Keratinocyte (primary cell): ENCODE results near the gene TOMM40. TPM values are rescaled to one million over a fixed set of nuclear protein-coding genes. Genes with fewer than 3 reads are reported as not detected.

Experiments used
- DNase-seq: peaks from one replicate; pipeline ENCODE4 v3.0.0-alpha.2; 2011; ENCODE audit warnings: low read depth, missing footprints, low spot score
- FAIRE-seq: peaks from 2 replicates; lab custom pipeline; 2011; peaks lifted over from hg19 to GRCh38; lab: Jason Lieb, UNC
- H2AFZ ChIP-seq: 2 replicates; pipeline ENCODE4 v1.6.0; 2012; ENCODE audit warnings: low read length, control low read depth, inconsistent platforms; ENCODE audit not compliant: control insufficient read depth
- H3K27ac ChIP-seq: 2 replicates; pipeline ENCODE4 v1.5.1; 2011; ENCODE audit warnings: low read length; ENCODE audit not compliant: control insufficient read depth, insufficient read depth
- H3K27me3 ChIP-seq: 3 replicates; pipeline ENCODE4 v1.6.0; 2011; ENCODE audit warnings: low read length; ENCODE audit not compliant: control insufficient read depth, insufficient read depth; ENCODE audit errors: extremely low read depth
- H3K36me3 ChIP-seq, 2 experiments: 2 replicates in 1 of 2; 3 replicates in 1 of 2; pipeline ENCODE4 v1.5.1; 2011; ENCODE audit warnings: low read length in 2 of 2, mild to moderate bottlenecking in 1 of 2; ENCODE audit not compliant: control insufficient read depth in 2 of 2, insufficient read depth in 2 of 2; ENCODE audit errors: extremely low read depth in 1 of 2
- H3K4me1 ChIP-seq: 3 replicates; pipeline ENCODE4 v1.5.1; 2011; ENCODE audit warnings: low read length; ENCODE audit not compliant: control insufficient read depth, insufficient read depth; ENCODE audit errors: extremely low read depth
- H3K4me2 ChIP-seq: 3 replicates; pipeline ENCODE4 v1.6.0; 2011; ENCODE audit warnings: low read depth, low read length; ENCODE audit not compliant: control insufficient read depth, insufficient read depth; ENCODE audit errors: extremely low read depth
- H3K4me3 ChIP-seq, 3 experiments: fragments of 200-600 bp in 1 of 3; sonication (generic) in 1 of 3; 2 replicates in 2 of 3; 3 replicates in 1 of 3; pipeline ENCODE4 v1.5.1; 2011 to 2016; ENCODE audit warnings: low read length in 3 of 3, mild to moderate bottlenecking in 3 of 3, control low read depth in 2 of 3, inconsistent platforms in 1 of 3, low read depth in 1 of 3, mixed read lengths in 1 of 3, mixed run types in 1 of 3, moderate library complexity in 1 of 3; ENCODE audit not compliant: control insufficient read depth in 2 of 3, insufficient read depth in 2 of 3; ENCODE audit errors: extremely low read depth in 1 of 3
- H3K79me2 ChIP-seq: 2 replicates; pipeline ENCODE4 v1.6.0; 2012; ENCODE audit warnings: low read length; ENCODE audit not compliant: control insufficient read depth, insufficient read depth
- H3K9ac ChIP-seq: 3 replicates; pipeline ENCODE4 v1.6.0; 2011; ENCODE audit warnings: low read length; ENCODE audit not compliant: control insufficient read depth, insufficient read depth; ENCODE audit errors: extremely low read depth
- H3K9me1 ChIP-seq: 3 replicates; pipeline ENCODE4 v1.6.0; 2011; ENCODE audit warnings: low read length; ENCODE audit not compliant: control insufficient read depth, insufficient read depth; ENCODE audit errors: extremely low read depth
- H3K9me3 ChIP-seq: 2 replicates; pipeline ENCODE4 v1.5.1; 2012; ENCODE audit warnings: low read depth, low read length; ENCODE audit not compliant: control insufficient read depth
- H4K20me1 ChIP-seq: 3 replicates; pipeline ENCODE4 v1.6.0; 2011; ENCODE audit warnings: low read length; ENCODE audit not compliant: control insufficient read depth, insufficient read depth; ENCODE audit errors: extremely low read depth
- EZH2 ChIP-seq: IDR thresholded peaks from one replicate; pipeline ENCODE4 v1.6.1; 2012; ENCODE audit warnings: inconsistent platforms, mild to moderate bottlenecking, low read length, moderate library complexity
- dilution Hi-C: fragments of 300-500 bp; cut with MboI; formaldehyde crosslinking; loops from one replicate; pipeline ENCODE4 v1.7.0; 2020; ENCODE audit warnings: low sequenced_read_pairs; ENCODE audit not compliant: extremely low pct_ligation_motif_present
- polyA plus RNA-seq, 5 experiments: library from polyadenylated mRNA; depleted of rRNA in 3 of 5; stranded (reverse) in 3 of 5; stranded (forward) in 1 of 5; unstranded in 1 of 5; fragments of >200 nt; gene quantifications; 1 replicate in 1 of 5; 2 replicates in 3 of 5; 3 replicates in 1 of 5; pipeline versions ENCODE4 v1.2.1 to v1.2.3, GENCODE V29; 2011 to 2012; ENCODE audit warnings: missing spikeins in 2 of 5, low read depth in 1 of 5, low replicate concordance in 1 of 5
- TF ChIP-seq, protein P1 (sequence below), 3 experiments: IDR thresholded peaks in 1 of 3; conservative IDR thresholded peaks in 1 of 3; optimal IDR thresholded peaks in 1 of 3; 2 replicates in 2 of 3; 3 replicates in 1 of 3; pipeline versions ENCODE3 to v1.5.1; 2011; ENCODE audit warnings: low read length in 3 of 3, mild to moderate bottlenecking in 3 of 3, moderate library complexity in 2 of 3, control low read depth in 1 of 3, inconsistent platforms in 1 of 3; ENCODE audit not compliant: insufficient read depth in 2 of 3; ENCODE audit errors: extremely low read depth in 1 of 3

TOMM40 gene
- polyA plus RNA-seq, 1 donor (not counting 4 experiments of a cell fraction or from before 2014, with no cell fraction given): 46.9 TPM

GRCh38 chr19:44845612-44846454 lies 45.2 kb upstream of the TOMM40 start, which contains the start of gene NECTIN2:
Gene NECTIN2, plus strand, starts transcription at chr19:44846297. Its CDS starts 229 bp downstream, at chr19:44846526.
- peak within 1 kb of the TSS; percentile 73 for H3K27ac ChIP-seq
- H3K79me2 ChIP-seq: peaks cover 24% of the 10 kb centered on the region
- no peaks in the 10 kb centered on the region for H3K27me3 ChIP-seq
- peaks cover 14% of the 10 kb centered on the region for H3K4me1 ChIP-seq
- dilution Hi-C loops: no loop called here
- peaks cover 7% of the 10 kb centered on the region for H4K20me1 ChIP-seq
- FAIRE-seq (peak; percentile 92), DNase-seq (peak; percentile 93)
- no peaks in the 10 kb centered on the region for H3K9me3 ChIP-seq
- peak within 1 kb of the TSS; percentile 92 for H3K4me2 ChIP-seq
- H3K4me3 ChIP-seq: peak within 1 kb of the TSS; percentile 83 to 95 (median 88)
- no peak for TF ChIP-seq EZH2
- TF ChIP-seq, protein P1, sequence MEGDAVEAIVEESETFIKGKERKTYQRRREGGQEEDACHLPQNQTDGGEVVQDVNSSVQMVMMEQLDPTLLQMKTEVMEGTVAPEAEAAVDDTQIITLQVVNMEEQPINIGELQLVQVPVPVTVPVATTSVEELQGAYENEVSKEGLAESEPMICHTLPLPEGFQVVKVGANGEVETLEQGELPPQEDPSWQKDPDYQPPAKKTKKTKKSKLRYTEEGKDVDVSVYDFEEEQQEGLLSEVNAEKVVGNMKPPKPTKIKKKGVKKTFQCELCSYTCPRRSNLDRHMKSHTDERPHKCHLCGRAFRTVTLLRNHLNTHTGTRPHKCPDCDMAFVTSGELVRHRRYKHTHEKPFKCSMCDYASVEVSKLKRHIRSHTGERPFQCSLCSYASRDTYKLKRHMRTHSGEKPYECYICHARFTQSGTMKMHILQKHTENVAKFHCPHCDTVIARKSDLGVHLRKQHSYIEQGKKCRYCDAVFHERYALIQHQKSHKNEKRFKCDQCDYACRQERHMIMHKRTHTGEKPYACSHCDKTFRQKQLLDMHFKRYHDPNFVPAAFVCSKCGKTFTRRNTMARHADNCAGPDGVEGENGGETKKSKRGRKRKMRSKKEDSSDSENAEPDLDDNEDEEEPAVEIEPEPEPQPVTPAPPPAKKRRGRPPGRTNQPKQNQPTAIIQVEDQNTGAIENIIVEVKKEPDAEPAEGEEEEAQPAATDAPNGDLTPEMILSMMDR (optimal IDR thresholded peaks at IDR 0.05 in 1 of 3, IDR thresholded peaks at IDR 0.05 in 1 of 3, conservative IDR thresholded peaks at IDR 0.05 in 1 of 3; ENCODE audit: extremely low read depth in 1 of 3, insufficient read depth in 2 of 3, low read length in 3 of 3): peak; percentile 80 to 98 (median 84)
- H3K9me1 ChIP-seq: no peaks in the 10 kb centered on the region
- peak within 1 kb of the TSS; percentile 100 for H2AFZ ChIP-seq
- H3K36me3 ChIP-seq: no peaks in the 10 kb centered on the region
- peak within 1 kb of the TSS; percentile 93 for H3K9ac ChIP-seq

- DNase-seq (no peak), FAIRE-seq (no peak)
Measured at GRCh38 chr19:44846455-44847143, 44.5 kb upstream of the TOMM40 start.

More at GRCh38 chr19:44846455-44847143, 44.5 kb upstream of the TOMM40 start:
- Histone ChIP-seq H3K9ac (peak overlapping the region; percentile 93), H3K36me3 (peaks cover 0 to 3% of the 10 kb centered on the region in 2 experiments), H3K4me1 (peaks cover 14% of the 10 kb centered on the region), H3K27me3 (no peaks in the 10 kb centered on the region), H3K4me3 (peak overlapping the region; percentile 83 to 95 (median 88)), H4K20me1 (peaks cover 7% of the 10 kb centered on the region), H3K9me1 (no peaks in the 10 kb centered on the region), H2AFZ (peak overlapping the region; percentile 15), H3K27ac (peak overlapping the region; percentile 72), H3K79me2 (peaks cover 31% of the 10 kb centered on the region), H3K9me3 (no peaks in the 10 kb centered on the region), H3K4me2 (peak overlapping the region; percentile 89)
- dilution Hi-C loops: no loop called here
- no peak for TF ChIP-seq EZH2
- TF ChIP-seq, protein P1 (optimal IDR thresholded peaks at IDR 0.05 in 1 of 3, IDR thresholded peaks at IDR 0.05 in 1 of 3, conservative IDR thresholded peaks at IDR 0.05 in 1 of 3; ENCODE audit: extremely low read depth in 1 of 3, insufficient read depth in 2 of 3, low read length in 3 of 3): no peak
